GM21717 (cell line): Measurements from ENCODE around the gene TBC1D22A.
"Not testable (repeated sequence)": the region's sequence is repeated elsewhere in the genome, so short reads cannot be mapped to it uniquely, and the experiment has no call there.

Source experiments
- ATAC-seq: cut with Tn5 transposase; IDR thresholded peaks from one replicate; pipeline ENCODE4 v1.9.1; 2021; ENCODE audit warnings: mild to moderate bottlenecking, moderate library complexity; ENCODE audit not compliant: unreplicated experiment

TBC1D22A gene

DNA sequence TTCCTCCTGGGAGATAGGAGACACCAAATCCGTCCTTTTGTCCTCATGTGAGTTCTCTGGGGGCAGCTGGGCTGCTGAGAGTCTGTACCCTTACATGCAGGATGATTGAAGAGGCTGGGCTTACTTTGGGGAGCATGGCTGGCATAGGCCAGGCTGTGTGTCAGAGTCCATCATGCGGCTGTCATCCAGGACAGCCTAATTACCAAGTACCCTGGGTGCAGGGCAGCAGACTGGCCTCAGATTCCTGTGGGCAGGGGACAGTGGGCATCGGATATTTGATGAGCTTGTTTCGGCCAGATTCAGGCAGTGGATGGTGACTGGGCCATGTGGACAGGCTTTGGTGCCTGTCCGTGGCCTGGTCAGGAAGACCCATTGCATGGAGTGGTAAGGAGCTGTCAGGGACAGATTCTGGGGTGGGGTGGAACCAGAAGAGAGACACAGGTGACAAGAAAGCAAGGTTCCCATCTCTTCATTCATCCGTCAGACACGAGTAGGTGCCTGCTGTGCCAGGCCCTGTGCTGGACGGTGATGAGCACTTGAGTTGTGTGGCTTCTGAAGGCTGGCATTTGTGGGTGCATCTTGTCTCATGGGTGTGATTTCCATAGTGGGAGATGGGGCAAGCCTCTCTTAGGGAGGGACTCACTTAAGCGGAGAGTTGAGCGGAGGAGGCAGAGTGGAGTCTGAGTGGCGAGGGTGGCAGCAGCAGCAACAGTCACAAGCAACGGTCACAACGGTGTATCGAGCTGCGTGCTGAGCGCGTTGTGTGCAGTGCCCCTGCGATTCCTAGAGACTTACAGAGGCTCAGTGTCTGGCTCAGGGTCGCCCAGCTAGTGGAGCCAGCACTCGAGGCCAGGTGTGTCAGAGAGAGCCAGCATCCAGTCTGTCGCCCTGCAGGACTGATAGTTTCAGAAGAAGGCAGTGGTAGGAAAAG lies 48.7 kb downstream of the TBC1D22A start:
- no peak for ATAC-seq

DNA sequence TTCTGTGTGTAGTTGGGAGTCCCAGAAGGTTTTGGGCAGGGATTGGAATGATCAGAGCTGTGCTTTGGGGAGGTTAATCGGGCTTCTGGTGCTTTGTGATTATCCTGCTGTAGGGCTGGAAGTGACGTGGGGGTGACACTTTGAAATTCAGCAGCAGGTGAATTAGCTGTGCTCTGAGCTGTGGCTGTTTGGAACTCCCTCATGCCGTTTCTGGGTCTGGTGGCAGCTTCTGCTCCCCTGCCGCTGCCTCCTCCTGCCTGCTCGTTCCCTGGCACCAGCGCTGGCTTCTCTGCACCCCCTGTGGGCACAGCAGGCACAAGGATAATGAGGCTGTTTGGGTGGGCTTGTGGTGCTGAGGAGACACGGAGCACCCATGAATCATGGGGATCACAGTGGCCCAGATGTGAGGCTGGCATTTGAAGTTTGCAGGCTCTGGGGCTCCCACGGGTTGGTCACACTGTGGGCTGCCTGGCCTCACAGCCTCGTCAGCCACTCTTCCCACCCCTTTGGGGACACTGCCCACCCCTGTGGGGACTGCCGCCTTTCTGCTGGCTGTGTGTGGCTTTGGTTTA lies 49.7 kb downstream of the TBC1D22A start:
- ATAC-seq, result no peak

DNA sequence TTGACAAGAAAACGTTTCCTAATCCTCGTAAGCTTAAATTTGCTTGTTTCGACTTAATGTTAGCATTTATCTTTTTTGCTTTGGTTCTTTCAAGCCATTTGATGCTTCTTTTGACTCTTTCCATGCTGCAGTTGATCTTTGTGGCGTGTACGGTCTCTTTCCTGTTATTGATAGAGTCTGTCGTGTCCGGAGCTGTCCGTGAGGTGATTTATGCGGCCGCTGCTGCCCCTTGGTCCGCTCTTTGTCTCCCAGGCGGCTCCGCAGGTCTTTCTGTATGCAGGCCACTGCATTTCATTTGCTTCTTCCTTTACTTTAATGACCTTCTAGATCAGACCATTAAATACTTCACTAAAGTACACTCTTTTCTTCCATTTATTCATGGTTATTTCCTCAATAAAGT lies 50.3 kb downstream of the TBC1D22A start:
- ATAC-seq, result no peak

DNA sequence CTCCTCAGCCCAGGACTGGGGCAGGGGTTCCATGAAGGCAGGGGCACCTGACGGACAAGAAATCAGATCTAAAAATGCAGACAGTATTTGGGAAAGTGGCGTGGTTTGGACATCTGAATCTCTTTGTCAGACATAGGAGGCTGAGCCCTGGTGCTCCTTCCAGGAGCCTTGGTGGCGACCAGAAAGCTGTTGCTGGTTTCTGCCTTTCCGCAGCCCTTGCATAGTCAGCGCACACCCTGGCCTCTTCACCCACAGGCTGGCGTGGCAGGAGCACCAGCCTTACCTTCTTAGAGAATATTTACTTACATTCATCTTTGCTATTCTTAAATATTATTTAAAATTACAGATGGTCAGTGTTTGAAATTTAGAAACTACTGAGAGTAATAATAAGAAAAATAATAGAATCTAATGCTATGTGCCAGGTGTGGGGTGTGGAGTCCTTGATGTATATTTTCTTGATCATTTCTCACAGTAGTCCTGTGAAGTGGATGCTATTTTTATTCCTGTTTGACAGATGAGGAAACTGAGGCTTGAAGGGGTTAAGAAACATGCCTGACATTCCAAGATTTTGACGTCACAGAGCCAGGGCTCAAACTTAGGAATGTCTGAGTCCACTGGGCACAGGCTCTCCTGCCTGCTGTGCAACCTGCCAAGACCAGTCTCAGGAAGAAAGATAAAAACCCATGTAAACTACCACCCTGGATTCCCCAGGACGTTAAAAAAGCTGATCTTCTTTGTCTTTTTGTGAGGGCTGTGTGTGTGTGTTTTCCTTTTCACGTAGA lies 51.6 kb downstream of the TBC1D22A start:
- ATAC-seq, result no peak

DNA sequence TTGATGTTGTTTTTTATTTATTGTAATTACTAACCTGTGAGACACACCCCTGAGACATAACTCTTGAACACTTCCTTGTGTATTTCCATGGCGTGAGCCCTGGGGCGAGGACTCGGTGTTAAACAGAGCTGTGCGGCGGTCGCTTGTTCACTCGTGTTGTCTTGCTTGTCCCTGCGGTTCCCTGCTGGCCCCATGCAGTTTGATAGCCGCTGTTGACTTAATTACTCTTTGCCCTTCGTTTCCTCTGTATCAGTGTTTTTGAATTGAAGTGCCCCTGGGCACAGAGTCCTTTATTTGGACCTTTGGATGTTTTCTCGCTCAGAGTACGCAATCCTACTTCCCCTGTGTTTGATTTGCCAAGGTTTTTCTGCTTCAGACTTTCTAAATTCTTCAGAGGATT lies 52.7 kb downstream of the TBC1D22A start:
- no peak for ATAC-seq

DNA sequence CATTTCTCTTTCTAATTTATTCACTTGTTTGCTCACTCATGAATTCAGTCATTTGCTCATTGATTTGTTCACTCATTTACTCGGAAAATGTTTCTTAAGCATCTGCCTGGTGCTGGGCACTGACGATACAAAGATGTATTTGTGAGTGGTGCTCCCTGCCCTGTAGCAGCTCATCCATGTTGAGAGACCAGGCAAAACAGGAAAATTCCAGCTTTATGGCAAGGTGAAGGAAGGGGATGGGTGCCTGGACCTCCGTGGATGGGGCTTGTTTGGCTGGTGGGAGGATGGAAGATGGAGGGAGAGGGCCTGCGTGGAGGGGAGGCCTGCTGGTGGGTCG lies 53.1 kb downstream of the TBC1D22A start:
- no peak for ATAC-seq

DNA sequence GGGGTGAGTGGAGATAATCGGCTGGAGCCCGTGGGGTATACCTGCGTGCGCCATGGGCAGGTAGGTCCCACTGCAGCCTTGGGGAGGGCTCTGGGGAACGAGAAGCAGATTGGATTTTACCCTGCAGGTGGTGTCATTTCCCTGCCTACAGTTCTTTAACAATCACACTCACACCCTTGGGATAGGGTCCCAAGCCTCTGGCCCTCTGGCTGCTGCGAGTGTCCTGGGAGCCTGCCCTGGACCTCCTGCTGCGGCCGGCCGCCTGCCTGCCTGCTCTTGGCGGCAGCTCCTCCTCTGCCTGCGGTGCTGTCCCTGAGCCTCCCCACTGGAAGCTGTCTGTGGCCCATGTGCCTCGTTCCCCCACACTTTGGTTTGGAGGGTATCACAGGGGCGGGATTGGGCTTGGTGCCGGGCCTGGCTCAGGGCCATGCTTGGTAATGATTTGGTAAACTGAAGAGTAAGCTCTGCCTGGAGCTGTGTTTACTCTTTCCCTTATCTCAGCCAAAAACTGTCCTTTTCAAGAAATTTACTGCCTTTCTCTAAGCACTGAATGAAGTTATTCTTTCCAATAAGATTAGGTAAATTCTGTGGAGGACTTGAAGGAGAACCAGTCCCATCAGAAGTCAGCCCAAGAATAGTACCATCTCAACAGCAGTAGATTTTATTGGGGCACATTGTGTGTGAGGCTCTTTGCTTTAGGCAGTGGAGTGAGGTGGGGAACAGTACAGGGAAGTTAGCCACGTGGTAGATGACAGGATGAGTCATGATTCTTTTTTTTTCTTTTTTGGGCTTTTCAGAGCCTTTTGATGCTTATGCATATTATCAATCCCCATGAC lies 53.7 kb downstream of the TBC1D22A start:
- ATAC-seq, result no peak

DNA sequence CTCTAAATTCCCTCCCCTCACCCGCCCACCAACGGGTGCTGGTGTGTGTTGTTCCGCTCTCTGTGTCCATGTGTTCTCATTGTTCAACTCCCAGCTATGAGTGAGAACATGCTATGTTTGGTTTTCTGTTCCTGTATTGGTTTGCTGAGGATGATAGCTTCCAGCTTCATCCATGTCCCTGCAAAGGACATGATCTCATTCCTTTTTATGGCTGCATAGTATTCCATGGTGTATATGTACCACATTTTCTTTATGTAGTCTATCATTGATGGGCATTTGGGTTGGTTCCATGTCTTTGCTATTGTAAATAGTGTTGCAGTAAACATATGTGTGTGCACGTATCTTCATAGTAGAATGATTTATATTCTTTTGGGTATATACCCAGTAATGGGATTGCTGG lies 54.9 kb downstream of the TBC1D22A start:
- not testable (repeated sequence) for ATAC-seq

DNA sequence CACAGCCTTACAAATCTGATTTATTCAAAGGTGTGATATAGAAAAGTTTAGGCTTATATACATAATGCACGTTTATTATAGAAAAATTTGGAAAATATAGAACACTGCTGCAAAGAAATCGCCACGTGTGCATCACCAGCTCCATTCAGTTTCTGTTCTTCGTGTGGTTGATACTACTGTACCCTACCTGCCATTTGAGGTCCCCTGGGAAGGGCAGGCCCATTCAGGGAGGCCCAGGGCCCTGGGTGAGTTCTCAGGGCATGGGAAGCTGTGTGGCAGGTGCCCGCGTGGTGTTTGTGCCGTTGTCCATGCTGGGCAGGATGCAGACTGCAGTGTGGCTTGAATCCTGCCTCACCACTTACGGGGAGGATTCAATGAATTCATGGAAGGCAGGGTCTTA lies 60.8 kb downstream of the TBC1D22A start:
- no peak for ATAC-seq

DNA sequence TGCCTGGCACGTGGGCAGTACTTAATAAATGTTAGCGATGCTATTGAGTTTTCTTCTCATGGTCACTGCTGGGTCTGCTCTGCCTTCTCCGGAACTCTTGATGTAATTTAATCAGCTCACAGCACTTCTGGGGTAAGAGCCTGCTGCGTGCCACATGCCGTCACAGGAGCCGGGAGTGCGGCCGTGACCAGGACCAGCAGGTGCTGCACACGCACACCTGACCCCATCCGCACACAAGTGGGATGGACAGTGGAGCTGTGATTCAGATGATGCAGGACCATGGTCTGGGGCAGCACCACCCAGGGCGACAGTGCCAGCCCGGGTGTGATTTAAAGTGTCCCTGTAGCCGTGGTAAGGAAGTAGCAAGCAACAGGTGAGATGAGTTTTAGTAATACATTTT lies 61.2 kb downstream of the TBC1D22A start:
- no peak for ATAC-seq

DNA sequence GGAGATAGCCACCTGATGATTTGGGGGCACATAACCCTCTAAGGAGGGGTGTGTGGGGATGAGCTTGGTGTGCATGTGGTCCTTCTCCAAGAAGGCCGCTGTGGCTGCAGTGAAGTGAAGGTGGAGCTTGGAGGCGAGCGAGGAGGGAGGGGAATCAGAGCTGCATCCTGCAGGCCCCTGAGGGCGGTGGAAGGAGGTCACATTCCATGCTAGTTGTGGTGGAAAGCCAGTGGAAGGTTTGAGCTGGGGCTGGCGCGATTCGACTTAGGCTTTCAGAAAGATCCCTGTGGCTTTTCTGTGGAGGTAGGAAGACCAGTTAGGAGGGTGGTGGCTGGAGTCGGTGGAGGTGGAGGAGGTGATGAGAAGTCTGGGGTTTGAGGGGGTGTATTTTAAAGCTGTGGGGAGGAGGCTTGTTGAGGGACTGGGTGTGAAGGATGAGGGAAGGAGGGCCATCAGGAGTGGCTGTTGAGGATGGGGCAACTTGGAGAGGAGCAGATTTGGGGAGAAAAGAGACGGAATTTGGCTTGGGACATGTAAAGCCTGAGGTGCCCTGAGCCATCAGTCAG lies 62.0 kb downstream of the TBC1D22A start:
- no peak for ATAC-seq

DNA sequence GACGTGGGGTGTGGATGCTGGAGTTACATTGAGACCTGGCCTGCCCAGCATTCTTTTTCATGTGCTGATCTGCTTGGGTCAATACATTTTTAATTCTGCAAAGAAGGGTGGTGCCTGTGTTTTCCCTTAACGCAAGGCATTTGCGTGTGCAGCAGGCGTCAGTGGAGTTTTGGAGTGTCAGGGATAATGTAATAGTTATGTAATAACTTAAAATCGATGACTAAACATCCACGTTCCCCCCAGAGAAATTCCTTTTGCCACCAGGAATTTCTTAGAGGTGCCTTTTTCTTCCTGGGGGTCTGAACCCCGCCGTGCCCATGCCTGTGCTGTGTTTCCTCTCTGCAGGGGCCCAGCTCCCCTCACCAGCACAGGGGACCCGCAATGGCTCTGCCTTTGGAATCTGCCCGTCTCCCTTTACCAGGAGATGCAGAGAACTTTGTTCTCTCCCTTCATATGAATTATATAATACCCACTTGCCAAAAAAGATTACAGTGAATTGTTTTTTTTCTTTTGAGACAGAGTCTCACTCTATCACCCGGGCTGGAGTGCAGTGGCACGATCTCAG lies 62.6 kb downstream of the TBC1D22A start:
- ATAC-seq, result no peak

DNA sequence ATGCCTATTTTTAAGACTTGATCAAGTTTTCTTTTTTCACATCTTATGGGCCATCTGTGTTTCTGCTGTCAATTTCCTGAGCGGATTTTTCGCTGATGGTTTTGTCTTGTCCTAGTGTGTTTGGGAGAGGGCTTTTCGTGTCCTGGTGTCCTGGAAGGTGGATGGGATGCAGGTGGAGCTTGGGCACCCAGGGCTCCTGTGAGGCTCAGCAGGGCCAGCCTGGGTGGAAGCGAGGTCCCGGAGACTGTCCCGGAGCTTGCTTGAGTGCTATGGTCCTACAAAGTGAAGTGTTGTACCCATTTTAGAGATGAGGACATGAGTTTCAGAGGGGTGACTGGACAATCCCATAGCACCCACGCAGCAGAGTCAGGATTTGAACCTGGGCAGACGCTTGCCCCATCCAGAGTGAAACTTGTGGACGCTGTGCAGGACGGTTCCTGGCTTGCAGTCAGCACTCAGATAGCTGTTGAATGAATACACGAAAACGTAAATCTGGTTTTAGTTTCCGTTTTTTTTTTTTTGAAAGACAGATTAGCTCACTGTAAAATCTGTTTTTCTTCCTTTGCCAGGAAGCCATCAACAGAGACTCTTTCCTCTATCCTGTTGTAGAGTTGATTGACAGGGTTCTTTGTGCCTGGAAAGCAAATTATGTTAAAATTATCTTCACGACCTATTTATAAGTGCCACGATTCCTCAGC lies 64.1 kb downstream of the TBC1D22A start:
- ATAC-seq, result no peak

DNA sequence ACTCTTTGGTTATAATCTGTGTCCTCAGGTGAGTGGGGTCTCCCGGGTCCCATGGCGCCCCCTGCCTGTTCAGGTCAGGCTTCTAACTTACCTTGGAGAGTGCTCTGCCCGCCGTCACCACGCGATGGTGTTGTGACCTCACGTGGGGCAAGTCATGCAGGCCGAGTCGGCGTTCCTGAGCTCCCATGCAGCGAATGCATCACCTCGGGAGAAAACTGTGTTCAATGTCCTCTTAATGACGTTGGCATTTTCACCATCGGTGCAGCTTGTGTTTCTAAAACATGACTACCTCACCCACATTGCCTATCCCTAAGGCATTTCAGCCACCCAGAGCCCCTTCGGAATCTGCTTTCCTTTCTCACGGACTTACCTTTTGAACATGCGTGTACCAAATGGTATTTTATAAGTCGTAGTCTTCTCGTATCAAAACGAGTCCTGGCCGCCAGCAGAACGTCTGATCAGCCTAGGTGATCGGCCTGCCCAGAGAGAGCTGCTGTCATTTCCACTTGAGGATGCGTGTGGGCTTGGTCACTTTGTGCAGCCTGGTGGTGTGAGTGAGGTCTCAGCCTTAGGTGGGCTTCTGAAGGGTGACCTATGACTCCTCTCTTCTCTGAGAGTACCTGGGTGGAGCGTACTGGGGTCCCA lies 64.8 kb downstream of the TBC1D22A start:
- no peak for ATAC-seq

DNA sequence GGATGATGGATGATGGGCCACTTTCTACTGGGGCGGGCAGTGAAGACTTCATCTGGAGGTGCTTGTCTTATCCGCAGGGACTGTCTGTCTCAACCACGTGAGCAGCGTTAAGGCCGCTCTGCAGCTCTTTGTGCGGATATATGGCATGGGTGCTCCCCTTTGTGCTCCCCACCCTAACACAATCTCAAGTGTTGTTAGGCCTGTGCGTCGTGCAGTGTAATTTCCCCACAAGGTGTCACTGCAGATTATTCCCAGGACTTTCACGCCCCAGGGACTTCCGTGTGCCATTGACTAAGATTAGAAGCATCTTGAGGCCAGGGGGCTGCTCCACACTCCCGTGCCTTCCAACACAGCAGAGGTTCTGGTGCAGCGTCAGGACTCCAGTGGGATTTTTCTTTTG lies 65.3 kb downstream of the TBC1D22A start:
- no peak for ATAC-seq

DNA sequence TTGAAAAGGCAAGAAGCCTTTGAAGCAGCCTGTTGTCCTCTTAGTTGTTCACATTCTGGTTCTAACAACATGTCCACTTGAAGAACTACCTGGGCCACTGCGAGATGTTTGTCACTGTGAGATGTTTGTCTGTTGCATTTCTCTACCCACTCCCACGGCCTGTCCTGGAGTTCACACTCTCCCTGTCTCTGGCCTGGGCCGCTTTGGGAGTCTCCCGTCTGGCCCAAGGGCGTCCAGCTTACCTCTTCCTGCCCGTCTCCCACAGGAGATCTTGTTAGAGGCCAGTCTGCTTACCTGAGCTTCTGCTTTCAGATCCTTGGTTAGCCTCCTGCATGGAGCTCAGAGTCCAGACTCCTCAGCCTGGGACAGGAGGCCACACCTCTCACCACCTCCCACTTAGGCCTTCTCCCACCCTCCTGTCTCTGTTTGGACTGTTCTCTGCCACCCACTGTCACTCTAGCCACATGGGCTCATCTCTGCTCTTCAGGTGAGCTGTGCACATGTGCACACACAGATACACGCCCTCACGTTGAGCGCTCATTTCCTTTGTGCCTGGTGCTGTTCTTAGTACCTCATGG lies 66.0 kb downstream of the TBC1D22A start:
- ATAC-seq, result no peak

DNA sequence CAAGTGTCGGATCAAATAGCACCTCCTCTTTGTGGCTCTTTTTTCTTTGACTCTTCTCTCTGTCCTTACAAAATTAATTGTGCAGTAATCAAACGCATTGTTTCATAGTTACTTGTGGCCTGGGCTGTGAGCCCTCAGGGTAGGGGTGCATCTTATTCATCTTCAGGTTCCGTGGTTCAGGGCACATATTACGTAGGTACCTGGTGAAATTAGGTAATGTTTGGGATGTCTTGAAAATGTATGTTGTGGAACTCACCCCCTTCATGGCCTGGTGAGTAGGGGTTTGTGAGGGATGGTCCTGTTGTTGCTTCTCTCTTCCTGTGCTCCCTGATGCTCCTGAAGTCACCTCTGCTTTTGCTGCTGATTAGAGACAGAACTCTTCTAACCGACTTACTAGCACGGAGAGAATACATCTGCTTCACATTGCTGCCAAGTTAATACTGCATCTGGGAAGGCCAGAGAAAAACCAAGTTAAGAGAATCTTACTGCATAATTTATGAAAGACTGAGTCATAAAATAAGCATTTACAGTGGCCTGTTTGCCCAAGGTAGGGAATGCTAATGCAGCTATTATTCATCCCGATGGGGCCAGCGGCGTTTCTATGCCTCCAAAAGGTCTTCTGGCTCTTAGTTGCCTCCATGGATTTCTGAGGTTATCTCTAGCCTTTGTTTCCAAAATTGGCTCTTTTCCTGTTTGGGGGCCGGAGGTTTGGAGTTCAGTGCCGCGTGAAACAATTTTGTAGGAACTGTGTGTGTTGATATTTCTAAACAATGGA lies 66.9 kb downstream of the TBC1D22A start:
- no peak for ATAC-seq
